HK-2 (cell line): ENCODE results near the gene NCOA6.

Experiments used
- DNase-seq: peaks from one replicate; pipeline ENCODE4 v3.0.0-alpha.2; 2018; ENCODE audit not compliant: unreplicated experiment

The NCOA6 gene

GRCh38 chr20:34825530-34826362, at the start of gene NCOA6:
Gene NCOA6 (minus strand): TSS chr20:34825651. CDS start chr20:34782355, 43,296 bp downstream.
- DNase-seq: peak; percentile 91

GRCh38 chr20:34874094-34874654, 48.7 kb upstream of the NCOA6 start:
- peak; percentile 76 for DNase-seq

- DNase-seq: no peak
Measured at GRCh38 chr20:34873583-34874093, 48.2 kb upstream of the NCOA6 start.

GRCh38 chr20:34872622-34873224, 47.3 kb upstream of the NCOA6 start, which contains the start of gene GGT7:
Gene GGT7 (minus strand): TSS chr20:34872856. CDS start chr20:34872815, 41 bp downstream.
- DNase-seq: peak; percentile 91

- DNase-seq: no peak
Measured at GRCh38 chr20:34871966-34872621, 46.6 kb upstream of the NCOA6 start.

GRCh38 chr20:34871320-34871926, 46.0 kb upstream of the NCOA6 start:
- no peak for DNase-seq

GRCh38 chr20:34864216-34864615, 38.8 kb upstream of the NCOA6 start:
- no peak for DNase-seq

GRCh38 chr20:34863421-34863965, 38.0 kb upstream of the NCOA6 start:
- DNase-seq: no peak

GRCh38 chr20:34862724-34863123, 37.3 kb upstream of the NCOA6 start:
- DNase-seq: no peak

GRCh38 chr20:34861386-34862084, 36.1 kb upstream of the NCOA6 start:
- no peak for DNase-seq

GRCh38 chr20:34859826-34860545, 34.5 kb upstream of the NCOA6 start:
- DNase-seq: no peak

- no peak for DNase-seq
Measured at GRCh38 chr20:34859367-34859766, 33.9 kb upstream of the NCOA6 start.

GRCh38 chr20:34852298-34852697, 26.8 kb upstream of the NCOA6 start:
- DNase-seq: peak; percentile 22

- no peak for DNase-seq
Measured at GRCh38 chr20:34850969-34851368, 25.5 kb upstream of the NCOA6 start.

GRCh38 chr20:34849778-34850177, 24.3 kb upstream of the NCOA6 start:
- DNase-seq: no peak

- DNase-seq: no peak
Measured at GRCh38 chr20:34848597-34848996, 23.1 kb upstream of the NCOA6 start.

- DNase-seq: no peak
Measured at GRCh38 chr20:34843421-34843820, 18.0 kb upstream of the NCOA6 start.

GRCh38 chr20:34842143-34842542, 16.7 kb upstream of the NCOA6 start:
- no peak for DNase-seq

- DNase-seq: peak; percentile 7
Measured at GRCh38 chr20:34834459-34834893, 9.0 kb upstream of the NCOA6 start.

- DNase-seq: no peak
Measured at GRCh38 chr20:34831936-34832335, 6.5 kb upstream of the NCOA6 start.
